HepG2 (cell line): ENCODE results near the gene PMEPA1.

Source experiments
- CBX2 ChIP-seq, 2 experiments: fragments of 200-600 bp in 1 of 2; sonication (generic); formaldehyde crosslinking in 1 of 2; IDR thresholded peaks; 2 replicates each; pipeline versions ENCODE4 v1.7.0 to v1.8.1; 2018 to 2022; ENCODE audit warnings: low read depth in 2 of 2, low read length in 1 of 2, mild to moderate bottlenecking in 1 of 2, missing genetic modification reagents in 1 of 2
- CENPX ChIP-seq: sonication (generic); formaldehyde crosslinking; IDR thresholded peaks from 2 replicates; pipeline ENCODE4 v1.9.0; 2021; ENCODE audit warnings: mild to moderate bottlenecking, missing genetic modification reagents, moderate library complexity
- FOXP1 ChIP-seq, 2 experiments: fragments of 450-650 bp in 1 of 2; IDR thresholded peaks; 2 replicates each; pipeline ENCODE4 v1.6.1; 2017 to 2018; ENCODE audit warnings: antibody characterized with exemption in 1 of 2
- HMG20B ChIP-seq: conservative IDR thresholded peaks from 2 replicates; pipeline ENCODE4 v1.6.1; 2016; ENCODE audit warnings: missing genetic modification reagents, missing compliant biosample characterization
- KAT2B ChIP-seq: fragments of 150-350 bp; IDR thresholded peaks from 2 replicates; pipeline ENCODE4 v1.6.1; 2014; ENCODE audit warnings: low read depth, low read length, borderline replicate concordance
- KDM5A ChIP-seq: fragments of 200-600 bp; sonication (generic); IDR thresholded peaks from 2 replicates; pipeline ENCODE4 v1.7.0; 2018; ENCODE audit warnings: antibody characterized with exemption, mild to moderate bottlenecking, low read length, borderline replicate concordance
- MED1 ChIP-seq: sonication (generic); formaldehyde crosslinking; IDR thresholded peaks from 2 replicates; pipeline ENCODE4 v1.4.0; 2020; ENCODE audit warnings: missing genetic modification reagents
- MIER2 ChIP-seq: IDR thresholded peaks from 2 replicates; pipeline ENCODE4 v1.6.1; 2016; ENCODE audit warnings: missing biosample characterization, missing genetic modification reagents
- ZNF292 ChIP-seq: sonication (generic); formaldehyde crosslinking; IDR thresholded peaks from 2 replicates; pipeline ENCODE4 v1.8.1; 2022; ENCODE audit warnings: mild to moderate bottlenecking, low read depth, missing genetic modification reagents, borderline replicate concordance
- TF ChIP-seq, protein P1 (sequence below): sonication (generic); formaldehyde crosslinking; IDR thresholded peaks from 2 replicates; pipeline ENCODE4 v1.4.0; 2020; ENCODE audit warnings: mild to moderate bottlenecking, missing genetic modification reagents, borderline replicate concordance

DNA sequence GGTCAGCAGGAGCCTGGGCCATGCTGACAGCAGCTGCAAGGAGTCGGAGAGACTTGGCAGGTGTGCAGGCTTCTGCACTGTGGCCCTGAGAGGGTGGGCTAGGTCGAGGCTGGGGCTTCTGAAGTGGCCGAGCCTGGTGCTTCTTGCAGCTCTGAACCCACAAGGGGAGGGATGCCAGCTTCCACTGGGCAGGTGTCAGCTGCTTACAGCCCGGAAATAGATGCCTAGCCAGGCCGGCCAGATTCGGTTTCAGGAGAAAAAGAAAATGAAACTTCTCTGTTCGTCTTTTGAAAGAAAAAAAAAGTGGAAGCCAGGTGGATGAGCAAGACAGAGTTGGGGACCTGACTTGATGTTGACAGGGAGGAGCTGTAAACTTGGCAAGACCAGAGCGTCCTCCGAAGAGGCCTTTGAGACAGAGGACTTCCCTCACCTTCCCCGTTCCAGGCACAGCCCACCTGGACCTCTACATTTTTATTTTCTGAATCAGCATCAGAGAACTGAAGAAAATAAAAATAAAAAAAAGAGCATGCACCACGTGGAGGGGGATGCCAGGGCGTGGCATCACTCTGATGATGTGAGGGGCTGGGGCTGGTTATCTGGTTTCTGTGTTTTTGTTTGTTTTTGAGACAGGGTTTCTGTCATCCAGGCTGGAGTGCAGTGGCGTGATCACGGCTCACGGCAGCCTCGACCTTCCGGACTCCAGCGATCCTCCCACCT, 89.4 kb downstream of the PMEPA1 start, which contains the start of gene ZBP1:
- TF ChIP-seq ZNF292 (no peak), KAT2B (no peak), KDM5A (no peak), MED1 (CRISPR knock-in tag) (no peak), HMG20B (no peak), CBX2 (IDR thresholded peaks at IDR 0.05; ENCODE audit: low read depth, low read length) (no peak), CBX2 (CRISPR knock-in tag; IDR thresholded peaks at IDR 0.05; ENCODE audit: low read depth) (no peak), FOXP1 (IDR thresholded peaks at IDR 0.05) (no peak), FOXP1 (CRISPR knock-in tag; IDR thresholded peaks at IDR 0.05) (no peak), MIER2 (no peak), CENPX (CRISPR knock-in tag) (no peak)
- TF ChIP-seq, protein P1, sequence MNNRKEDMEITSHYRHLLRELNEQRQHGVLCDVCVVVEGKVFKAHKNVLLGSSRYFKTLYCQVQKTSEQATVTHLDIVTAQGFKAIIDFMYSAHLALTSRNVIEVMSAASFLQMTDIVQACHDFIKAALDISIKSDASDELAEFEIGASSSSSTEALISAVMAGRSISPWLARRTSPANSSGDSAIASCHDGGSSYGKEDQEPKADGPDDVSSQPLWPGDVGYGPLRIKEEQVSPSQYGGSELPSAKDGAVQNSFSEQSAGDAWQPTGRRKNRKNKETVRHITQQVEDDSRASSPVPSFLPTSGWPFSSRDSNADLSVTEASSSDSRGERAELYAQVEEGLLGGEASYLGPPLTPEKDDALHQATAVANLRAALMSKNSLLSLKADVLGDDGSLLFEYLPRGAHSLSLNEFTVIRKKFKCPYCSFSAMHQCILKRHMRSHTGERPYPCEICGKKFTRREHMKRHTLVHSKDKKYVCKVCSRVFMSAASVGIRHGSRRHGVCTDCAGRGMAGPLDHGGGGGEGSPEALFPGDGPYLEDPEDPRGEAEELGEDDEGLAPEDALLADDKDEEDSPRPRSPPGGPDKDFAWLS (CRISPR knock-in tag) = no peak
